GM18909 (cell line): Measurements from ENCODE around the gene ELOVL7.
A peak's percentile ranks its signal among the peaks of the same experiment; 100 is the strongest.
"Not testable (repeated sequence)": the region's sequence is repeated elsewhere in the genome, so short reads cannot be mapped to it uniquely, and the experiment has no call there.

ENCODE experiments used
- ATAC-seq: cut with Tn5 transposase; IDR thresholded peaks from one replicate; pipeline ENCODE4 v1.9.1; 2021; ENCODE audit warnings: mild to moderate bottlenecking; ENCODE audit not compliant: unreplicated experiment, poor library complexity

The ELOVL7 gene

GRCh38 chr5:60797482-60798153 is 46.5 kb downstream of the ELOVL7 start:
- no peak for ATAC-seq

GRCh38 chr5:60795424-60795950 is 48.6 kb downstream of the ELOVL7 start:
- not testable (repeated sequence) for ATAC-seq

DNA sequence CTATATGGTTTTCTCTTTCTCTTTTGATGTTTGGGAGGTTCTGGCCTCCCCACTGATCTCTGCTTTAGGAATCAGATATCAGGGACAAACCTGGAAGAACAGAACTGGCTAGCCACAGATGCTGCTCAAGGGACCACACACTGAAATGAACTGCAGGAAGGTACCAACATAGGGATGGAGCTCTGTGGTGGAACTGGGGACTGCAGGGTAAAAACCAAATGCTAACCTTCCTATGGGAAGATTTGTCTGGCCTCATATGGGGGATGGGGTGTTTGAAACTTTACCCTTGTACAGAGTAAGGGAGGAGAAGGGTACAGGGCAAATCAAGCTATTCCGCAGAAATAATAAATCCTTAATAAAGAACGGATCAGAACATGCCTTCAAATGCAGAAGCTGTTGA is 49.4 kb downstream of the ELOVL7 start:
- ATAC-seq, result no peak

DNA sequence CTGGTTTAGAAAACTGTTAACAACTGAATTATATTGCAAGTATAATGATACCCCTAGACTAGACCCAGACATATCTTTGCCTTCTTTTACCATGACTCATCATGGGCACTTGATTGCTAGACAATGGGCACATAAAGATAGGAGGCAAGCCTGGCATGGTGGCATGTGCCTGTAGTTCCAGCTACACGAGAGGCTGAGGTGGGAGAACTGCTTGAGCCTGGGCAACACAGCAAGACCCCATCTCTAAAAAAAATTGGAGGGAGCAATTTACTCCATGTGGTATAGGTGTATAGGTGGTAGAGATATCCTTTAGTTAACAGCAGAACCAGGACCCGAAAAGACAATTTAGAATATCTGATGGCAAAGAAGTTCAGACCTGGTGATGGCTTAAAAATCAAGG is 51.6 kb downstream of the ELOVL7 start:
- ATAC-seq, result no peak

GRCh38 chr5:60789551-60789950 is 54.5 kb downstream of the ELOVL7 start:
- no peak for ATAC-seq

GRCh38 chr5:60788863-60789513 is 55.1 kb downstream of the ELOVL7 start:
- no peak for ATAC-seq

DNA sequence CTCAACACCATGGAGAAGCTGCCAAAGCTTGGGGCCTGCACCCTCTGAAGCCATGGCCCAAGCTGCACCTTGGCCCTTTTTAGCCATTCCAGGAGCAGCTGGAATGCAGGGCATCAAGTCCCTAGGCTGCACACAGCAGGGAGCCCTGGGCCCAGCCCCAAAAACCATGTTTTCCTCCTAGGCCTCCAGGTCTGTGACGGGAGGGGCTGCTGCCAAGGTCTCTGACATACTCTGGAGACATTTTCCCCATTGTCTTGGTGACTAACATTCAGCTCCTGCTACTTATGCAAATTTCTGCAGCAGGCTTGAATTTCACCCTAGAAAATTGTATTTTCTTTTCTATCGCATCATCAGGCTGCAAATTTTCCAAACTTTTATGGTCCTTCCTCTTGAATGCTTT is 64.6 kb downstream of the ELOVL7 start:
- no peak for ATAC-seq

DNA sequence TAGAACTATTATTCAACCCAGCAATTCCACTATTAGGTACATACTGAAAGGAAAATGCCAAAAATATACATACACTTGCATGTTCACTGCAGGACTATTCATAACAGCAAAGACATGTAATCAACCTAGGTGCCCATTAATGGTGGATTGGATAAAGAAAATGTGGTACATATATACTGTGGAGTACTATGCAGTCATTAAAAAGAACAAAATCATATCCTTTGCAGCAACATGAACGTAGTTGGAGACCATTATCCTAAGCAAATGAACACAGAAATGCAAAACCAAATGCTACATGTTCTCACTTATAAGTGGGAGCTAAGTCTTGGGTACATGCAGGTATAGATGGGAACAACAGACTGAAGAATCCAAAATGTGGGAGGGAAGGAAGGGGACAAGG is 67.7 kb downstream of the ELOVL7 start:
- no peak for ATAC-seq

GRCh38 chr5:60765019-60765709 is 78.9 kb downstream of the ELOVL7 start:
- no peak for ATAC-seq

DNA sequence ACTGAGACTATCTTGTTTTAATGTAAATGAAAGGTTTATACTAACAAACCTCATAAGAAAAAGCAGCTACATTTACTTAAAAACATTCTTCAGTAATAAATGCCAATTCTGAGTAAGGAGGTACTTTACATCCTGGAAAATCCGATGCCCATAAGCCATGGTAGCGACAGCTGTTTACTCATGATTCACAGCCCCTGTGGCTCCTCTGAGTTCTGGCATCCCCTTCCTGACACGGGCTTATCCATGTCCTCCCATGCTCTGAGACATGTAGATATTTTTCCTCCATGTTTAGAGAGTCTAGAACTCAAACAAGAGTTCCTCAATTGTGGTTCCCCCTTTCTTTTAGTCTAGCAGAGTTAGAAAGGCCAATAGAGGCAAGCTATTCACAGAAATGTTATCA is 81.0 kb downstream of the ELOVL7 start:
- ATAC-seq, result no peak

GRCh38 chr5:60754495-60754894 is 89.6 kb downstream of the ELOVL7 start:
- no peak for ATAC-seq

GRCh38 chr5:60744682-60745081 is 99.4 kb downstream of the ELOVL7 start:
- no peak for ATAC-seq

DNA sequence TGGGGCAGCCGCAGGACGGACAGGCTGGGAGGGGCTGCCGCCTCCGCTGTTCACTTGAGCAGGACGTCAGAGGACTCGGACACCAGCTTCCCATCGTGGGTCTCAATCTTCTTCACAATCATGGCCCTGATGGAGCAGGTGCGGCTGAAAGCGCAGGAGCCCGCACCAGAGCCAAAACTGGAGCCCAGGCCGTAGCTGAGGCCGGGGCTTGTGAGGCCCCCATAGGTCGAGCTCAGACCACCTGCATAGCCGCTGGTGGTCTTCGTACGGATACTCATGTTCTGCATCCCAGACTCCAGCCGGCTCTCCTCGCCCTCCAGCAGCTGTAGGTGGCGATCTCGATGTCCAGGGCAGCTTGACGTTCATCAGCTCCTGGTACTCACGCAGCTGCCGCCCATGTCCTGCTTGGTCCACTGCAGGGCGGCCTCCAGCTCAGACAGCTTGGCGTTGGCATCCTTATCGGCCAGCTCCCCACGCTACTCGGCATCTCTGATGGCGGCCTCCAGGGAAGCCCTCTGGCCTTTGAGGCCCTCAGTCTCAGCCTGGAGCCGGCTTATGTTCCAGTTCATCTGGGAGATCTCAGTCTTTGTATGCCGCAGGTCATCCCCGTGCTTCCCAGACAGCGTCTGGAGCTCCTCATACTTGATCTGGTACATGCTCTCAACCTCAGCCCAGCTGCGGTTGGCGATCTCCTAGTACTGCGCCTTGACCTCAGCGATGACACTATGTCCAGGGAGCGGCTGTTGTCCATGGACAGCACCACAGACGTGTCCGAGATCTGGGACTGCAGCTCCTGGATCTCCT is 100.4 kb downstream of the ELOVL7 start:
- ATAC-seq, result no peak

DNA sequence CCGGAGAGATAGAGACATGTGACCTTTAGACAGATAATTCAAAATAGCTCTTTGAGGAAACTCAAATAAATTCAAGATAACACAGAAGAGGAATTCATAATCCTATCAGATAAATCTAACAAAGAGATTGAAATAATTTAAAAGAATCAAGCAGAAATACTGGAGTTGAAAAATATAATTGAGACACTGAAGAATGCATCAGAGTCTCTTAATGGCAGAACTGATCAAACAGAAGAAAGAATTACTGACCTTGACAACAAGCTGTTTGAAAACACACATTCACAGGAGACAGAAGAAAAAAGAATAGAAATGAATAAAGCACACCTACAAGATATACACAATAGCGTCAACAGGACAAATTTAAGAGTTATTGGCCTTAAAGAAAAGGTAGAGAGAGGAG is 103.7 kb downstream of the ELOVL7 start:
- no peak for ATAC-seq

- ATAC-seq, result no peak
Measured at GRCh38 chr5:60738933-60739332, 105.1 kb downstream of the ELOVL7 start.

GRCh38 chr5:60738461-60738860 is 105.6 kb downstream of the ELOVL7 start:
- peak; percentile 52 for ATAC-seq

DNA sequence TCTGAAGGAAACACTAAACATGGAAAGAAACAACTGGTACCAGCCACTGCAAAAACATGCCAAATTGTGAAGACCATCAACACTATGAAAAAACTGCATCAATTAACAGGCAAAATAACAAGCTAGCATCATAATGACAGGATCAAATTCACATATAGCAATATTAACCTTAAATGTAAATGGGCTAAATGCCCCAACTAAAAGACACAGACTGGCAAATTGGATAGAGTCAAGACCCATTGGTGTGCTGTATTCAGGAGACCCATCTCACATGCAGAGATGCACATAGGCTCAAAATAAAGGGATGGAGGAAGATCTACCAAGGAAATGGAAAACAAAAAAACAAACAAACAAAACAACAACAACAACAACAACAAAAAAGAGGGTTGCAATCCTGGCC is 113.2 kb downstream of the ELOVL7 start:
- ATAC-seq, result not testable (repeated sequence)

- no peak for ATAC-seq
Measured at GRCh38 chr5:60727033-60727679, 116.9 kb downstream of the ELOVL7 start.

DNA sequence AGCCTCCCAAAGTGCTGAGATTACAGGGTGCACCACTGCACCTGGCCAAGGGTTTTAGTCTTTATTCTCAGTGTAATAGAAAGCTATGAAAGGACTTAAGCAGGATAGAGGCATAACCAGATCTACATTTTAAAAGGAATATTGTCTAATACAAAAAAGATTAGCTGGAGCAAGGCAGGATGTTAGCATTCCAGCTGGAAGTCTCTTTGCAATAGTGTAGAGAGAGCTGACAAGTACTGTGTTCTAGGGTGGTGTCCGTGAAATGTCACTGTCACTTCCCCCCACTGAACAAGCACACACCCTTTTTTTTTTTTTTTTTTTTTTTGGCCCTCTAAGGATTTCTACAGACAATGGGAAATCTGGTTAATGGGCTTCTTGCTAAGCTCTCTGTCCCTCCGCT is 119.9 kb downstream of the ELOVL7 start:
- ATAC-seq, result no peak

DNA sequence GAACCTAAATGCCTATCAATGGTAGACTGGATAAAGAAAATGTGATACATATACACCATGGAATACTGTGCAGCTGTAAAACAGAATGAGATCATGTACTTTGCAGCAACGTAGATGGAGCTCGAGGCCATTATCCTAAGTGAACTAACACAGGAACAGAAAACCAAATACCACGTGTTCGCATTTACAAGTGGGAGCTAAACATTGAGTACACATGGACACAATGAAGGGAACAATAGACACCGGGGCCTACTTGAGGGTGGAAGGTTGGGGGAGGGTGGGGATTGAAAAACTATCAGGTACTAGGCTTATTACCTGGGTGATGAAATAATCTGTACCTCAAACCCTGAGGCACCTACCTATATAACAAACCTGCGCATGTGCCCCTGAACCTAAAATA is 121.7 kb downstream of the ELOVL7 start:
- ATAC-seq, result no peak
